Sigmoid colon (tissue), 7 donors: ENCODE measurements around the gene PLGRKT. TPM values are rescaled to one million over a fixed set of nuclear protein-coding genes. Genes with fewer than 3 reads are reported as not detected.
A peak's percentile ranks its signal among the peaks of the same experiment; 100 is the strongest.

Source experiments
- DNase-seq: peaks from one replicate; pipeline ENCODE4 v3.0.0-alpha.2; 2019
- H3K27ac ChIP-seq, 4 donors: fragments of 200-600 bp; sonication (generic); one replicate each; pipeline ENCODE4 v1.5.1; 2016 to 2019; ENCODE audit warnings: mild to moderate bottlenecking in 1 of 4
- H3K27me3 ChIP-seq, 3 donors: fragments of 200-600 bp; sonication (generic); one replicate each; pipeline ENCODE4 v1.5.1; 2019; ENCODE audit warnings: mild to moderate bottlenecking in 1 of 3
- H3K36me3 ChIP-seq, 4 donors: fragments of 200-600 bp; sonication (generic); one replicate each; pipeline ENCODE4 v1.5.1; 2016 to 2019
- H3K4me1 ChIP-seq, 4 donors: fragments of 200-600 bp; sonication (generic); one replicate each; pipeline ENCODE4 v1.5.1; 2017 to 2019
- H3K4me3 ChIP-seq, 4 donors: fragments of 200-600 bp; sonication (generic); one replicate each; pipeline ENCODE4 v1.5.1; 2017 to 2019; ENCODE audit warnings: mild to moderate bottlenecking in 2 of 4, moderate library complexity in 1 of 4
- H3K9me3 ChIP-seq, 4 donors: fragments of 200-600 bp in 3 of 4; sonication (generic) in 3 of 4; one replicate each; pipeline versions ENCODE4 v1.5.1 to v1.6.1; 2013 to 2019
- EP300 ChIP-seq, 4 donors: sonication (generic); formaldehyde crosslinking; IDR thresholded peaks; one replicate each; pipeline ENCODE4 v1.6.1; 2017; ENCODE audit warnings: antibody characterized with exemption in 4 of 4
- POLR2A ChIP-seq, 2 donors: fragments of 450-650 bp; IDR thresholded peaks; one replicate each; pipeline ENCODE4 v1.6.1; 2016; ENCODE audit warnings: antibody characterized with exemption in 2 of 2, mild to moderate bottlenecking in 2 of 2, moderate library complexity in 2 of 2
- POLR2AphosphoS5 ChIP-seq, 4 donors: sonication (generic); formaldehyde crosslinking; IDR thresholded peaks; one replicate each; pipeline ENCODE4 v1.6.1; 2017; ENCODE audit warnings: antibody characterized with exemption in 4 of 4
- WGBS, 2 donors: extraction: QIAGEN DNeasy Blood & Tissue Kit; methylation state at CpG; one replicate each; pipeline ENCODE4 v1.1.7; 2013; 5-methylcytosine and 5-hydroxymethylcytosine counted together
- intact Hi-C: fragments of 100-400 bp; cut with DNase I; formaldehyde crosslinking; loops from one replicate; pipeline ENCODE4 v1.15.1; 2023
- polyA plus RNA-seq, 3 donors: library from polyadenylated mRNA; stranded (reverse); fragments of 200-250 nt; gene quantifications; one replicate each; pipeline ENCODE4 v1.2.3, GENCODE V29; 2013
- total RNA-seq, 4 donors: library from RNA; depleted of rRNA; stranded (reverse); fragments of >200 nt; gene quantifications; one replicate each; pipeline ENCODE4 v1.1.0, GENCODE V29; 2016
- TF ChIP-seq, protein P1 (sequence below), 4 experiments: fragments of 450-650 bp in 3 of 4; fragments of 200-600 bp in 1 of 4; IDR thresholded peaks; one replicate each; pipeline ENCODE4 v1.5.1; 2016 to 2019; ENCODE audit warnings: antibody characterized with exemption in 4 of 4, mild to moderate bottlenecking in 3 of 4, moderate library complexity in 2 of 4
- donor health status: healthy with polysubstance abuse.
- donor health status: Bipolar disorder and iron deficiency.
- donor health status: healthy.

PLGRKT gene
- total and polyA plus RNA-seq, 7 donors: 14.1 to 94.6 (median 25.0) TPM

DNA sequence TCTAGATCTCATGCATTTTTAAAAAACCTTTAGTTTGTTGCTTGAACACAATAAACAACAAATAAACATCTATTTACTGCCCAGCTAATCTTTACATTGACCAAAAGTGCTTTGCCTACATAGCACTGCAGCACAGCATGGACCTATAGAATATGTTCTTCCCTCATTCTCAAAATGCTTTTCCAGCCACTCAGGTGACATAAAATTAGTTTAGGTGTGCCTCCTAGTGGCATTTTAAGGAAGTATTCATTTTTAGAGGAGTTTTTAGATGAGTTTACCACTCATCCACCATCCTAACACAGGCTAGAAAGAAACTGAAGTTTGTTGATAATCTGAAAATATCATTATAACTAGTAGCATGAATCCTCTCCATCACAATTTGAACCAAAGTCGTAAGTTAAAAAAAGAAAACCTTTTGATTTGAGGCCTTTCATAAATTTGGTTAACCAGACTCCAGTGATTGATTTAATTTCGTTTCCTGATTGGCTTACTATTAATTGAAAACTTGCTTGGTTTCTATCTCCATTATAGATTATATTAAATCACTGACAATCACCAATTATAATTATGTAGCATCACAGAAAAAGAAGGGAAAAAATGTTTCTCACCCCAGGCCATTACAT is 12.6 kb downstream of the PLGRKT start:
- Histone ChIP-seq H3K4me3 (no peak overlapping the region), H3K27ac (no peak overlapping the region), H3K9me3 (no peaks in the 10 kb centered on the region), H3K27me3 (no peaks in the 10 kb centered on the region), H3K4me1 (no peaks in the 10 kb centered on the region), H3K36me3 (peaks cover 0 to 8% (median 0%) of the 10 kb centered on the region in 4 donors)
- 70 to 92% methylated on average over 2 of the region's 2 CpGs for WGBS, 2 donors
- intact Hi-C loops: no loop called here
- no peak for DNase-seq
- no peak for TF ChIP-seq POLR2AphosphoS5 (IDR thresholded peaks at IDR 0.05)
- TF ChIP-seq, protein P1, sequence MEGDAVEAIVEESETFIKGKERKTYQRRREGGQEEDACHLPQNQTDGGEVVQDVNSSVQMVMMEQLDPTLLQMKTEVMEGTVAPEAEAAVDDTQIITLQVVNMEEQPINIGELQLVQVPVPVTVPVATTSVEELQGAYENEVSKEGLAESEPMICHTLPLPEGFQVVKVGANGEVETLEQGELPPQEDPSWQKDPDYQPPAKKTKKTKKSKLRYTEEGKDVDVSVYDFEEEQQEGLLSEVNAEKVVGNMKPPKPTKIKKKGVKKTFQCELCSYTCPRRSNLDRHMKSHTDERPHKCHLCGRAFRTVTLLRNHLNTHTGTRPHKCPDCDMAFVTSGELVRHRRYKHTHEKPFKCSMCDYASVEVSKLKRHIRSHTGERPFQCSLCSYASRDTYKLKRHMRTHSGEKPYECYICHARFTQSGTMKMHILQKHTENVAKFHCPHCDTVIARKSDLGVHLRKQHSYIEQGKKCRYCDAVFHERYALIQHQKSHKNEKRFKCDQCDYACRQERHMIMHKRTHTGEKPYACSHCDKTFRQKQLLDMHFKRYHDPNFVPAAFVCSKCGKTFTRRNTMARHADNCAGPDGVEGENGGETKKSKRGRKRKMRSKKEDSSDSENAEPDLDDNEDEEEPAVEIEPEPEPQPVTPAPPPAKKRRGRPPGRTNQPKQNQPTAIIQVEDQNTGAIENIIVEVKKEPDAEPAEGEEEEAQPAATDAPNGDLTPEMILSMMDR (IDR thresholded peaks at IDR 0.05): peak in 2 of 4 experiments; percentile 17 to 18
- no peak for TF ChIP-seq EP300 (IDR thresholded peaks at IDR 0.05)

GRCh38 chr9:5422276-5422675 is 15.4 kb downstream of the PLGRKT start:
- DNase-seq: no peak
- intact Hi-C loops: no loop called here
- H3K4me1 ChIP-seq: no peaks in the 10 kb centered on the region
- no peaks in the 10 kb centered on the region for H3K27me3 ChIP-seq
- H3K36me3 ChIP-seq: peaks cover 0 to 5% (median 0%) of the 10 kb centered on the region in 4 donors
- no peak overlapping the region for H3K4me3 ChIP-seq
- no peaks in the 10 kb centered on the region for H3K9me3 ChIP-seq
- WGBS, 2 donors: 93 to 94% methylated on average over 1 of the region's 1 CpG
- TF ChIP-seq, protein P1 (IDR thresholded peaks at IDR 0.05): no peak
- no peak for TF ChIP-seq POLR2A (IDR thresholded peaks at IDR 0.05)
- no peak for TF ChIP-seq EP300 (IDR thresholded peaks at IDR 0.05)
- TF ChIP-seq POLR2AphosphoS5 (IDR thresholded peaks at IDR 0.05): no peak
- no peak overlapping the region for H3K27ac ChIP-seq

GRCh38 chr9:5421163-5421562 is 16.6 kb downstream of the PLGRKT start:
- TF ChIP-seq POLR2A (IDR thresholded peaks at IDR 0.05) (no peak), POLR2AphosphoS5 (IDR thresholded peaks at IDR 0.05) (no peak), EP300 (IDR thresholded peaks at IDR 0.05) (no peak)
- TF ChIP-seq, protein P1 (IDR thresholded peaks at IDR 0.05): no peak

GRCh38 chr9:5419987-5420386 is 17.7 kb downstream of the PLGRKT start:
- Histone ChIP-seq H3K36me3 (peaks cover 0 to 5% (median 0%) of the 10 kb centered on the region in 4 donors), H3K27ac (no peak overlapping the region), H3K4me3 (no peak overlapping the region), H3K27me3 (no peaks in the 10 kb centered on the region), H3K4me1 (no peaks in the 10 kb centered on the region), H3K9me3 (no peaks in the 10 kb centered on the region)
- no peak for DNase-seq
- TF ChIP-seq EP300 (IDR thresholded peaks at IDR 0.05) (no peak), POLR2A (IDR thresholded peaks at IDR 0.05) (no peak), POLR2AphosphoS5 (IDR thresholded peaks at IDR 0.05) (no peak)
- TF ChIP-seq, protein P1 (IDR thresholded peaks at IDR 0.05): no peak
- intact Hi-C loops: no loop called here

More at GRCh38 chr9:5421163-5421562, 16.6 kb downstream of the PLGRKT start:
- H3K9me3 ChIP-seq: no peaks in the 10 kb centered on the region
- H3K4me1 ChIP-seq: no peaks in the 10 kb centered on the region
- intact Hi-C loops: no loop called here
- WGBS, 2 donors: 81 to 85% methylated on average over 2 of the region's 2 CpGs
- no peaks in the 10 kb centered on the region for H3K27me3 ChIP-seq
- no peak overlapping the region for H3K4me3 ChIP-seq
- peaks cover 0 to 5% (median 0%) of the 10 kb centered on the region in 4 donors for H3K36me3 ChIP-seq
- DNase-seq: no peak
- H3K27ac ChIP-seq: no peak overlapping the region

- TF ChIP-seq, protein P1 (IDR thresholded peaks at IDR 0.05): no peak
- no peak for TF ChIP-seq POLR2AphosphoS5 (IDR thresholded peaks at IDR 0.05)
- TF ChIP-seq EP300 (IDR thresholded peaks at IDR 0.05): no peak
- no peak for TF ChIP-seq POLR2A (IDR thresholded peaks at IDR 0.05)
- Histone ChIP-seq H3K9me3 (no peaks in the 10 kb centered on the region), H3K27ac (no peak overlapping the region), H3K4me1 (no peaks in the 10 kb centered on the region), H3K36me3 (peaks cover 0 to 5% (median 0%) of the 10 kb centered on the region in 4 donors), H3K4me3 (no peak overlapping the region), H3K27me3 (no peaks in the 10 kb centered on the region)
- WGBS, 2 donors: 92 to 98% methylated on average over 20 of the region's 20 CpGs
- intact Hi-C loops: no loop called here
- no peak for DNase-seq
Observed at GRCh38 chr9:5418481-5418880, 19.2 kb downstream of the PLGRKT start.
